Stimulated activated CD4-positive, alpha-beta T cell treated with anti-CD3 and anti-CD28 coated beads, Interleukin-2, amount 100 ng/mL, for 48 hours (primary cell): ENCODE data around the gene PLA2G4F.
"Not testable (repeated sequence)": the region's sequence is repeated elsewhere in the genome, so short reads cannot be mapped to it uniquely, and the experiment has no call there.

Experiments
- DNase-seq, 2 donors: peaks; one replicate each; pipeline ENCODE4 v3.0.0-alpha.2; 2020

PLA2G4F gene

GRCh38 chr15:42092398-42093318 is 63.8 kb downstream of the PLA2G4F start:
- no peak for DNase-seq

- not testable (repeated sequence) for DNase-seq
Measured at GRCh38 chr15:42091753-42092397, 64.6 kb downstream of the PLA2G4F start.

GRCh38 chr15:42090781-42091180 is 65.7 kb downstream of the PLA2G4F start:
- DNase-seq: no peak

GRCh38 chr15:42090370-42090769 is 66.1 kb downstream of the PLA2G4F start:
- DNase-seq: no peak

GRCh38 chr15:42089942-42090341 is 66.5 kb downstream of the PLA2G4F start:
- no peak for DNase-seq
